Ovary (tissue), 3 donors: ENCODE results near the gene SERPINB6.
"Not testable (repeated sequence)": the region's sequence is repeated elsewhere in the genome, so short reads cannot be mapped to it uniquely, and the experiment has no call there.

Experiments used
- EP300 ChIP-seq: sonication (generic); formaldehyde crosslinking; IDR thresholded peaks from one replicate; pipeline ENCODE4 v1.6.1; 2017; ENCODE audit warnings: antibody characterized with exemption
- POLR2A ChIP-seq: fragments of 450-650 bp; IDR thresholded peaks from one replicate; pipeline ENCODE4 v1.6.1; 2017; ENCODE audit warnings: antibody characterized with exemption, mild to moderate bottlenecking, moderate library complexity
- TF ChIP-seq, protein P1 (sequence below), 3 donors: fragments of 450-650 bp in 2 of 3; fragments of 200-600 bp in 1 of 3; IDR thresholded peaks; one replicate each; pipeline versions ENCODE4 v1.5.1 to v1.8.0; 2016 to 2022; ENCODE audit warnings: antibody characterized with exemption in 3 of 3, mild to moderate bottlenecking in 1 of 3
- donor health status: DM: no; HTN: no; CAD: no.

DNA sequence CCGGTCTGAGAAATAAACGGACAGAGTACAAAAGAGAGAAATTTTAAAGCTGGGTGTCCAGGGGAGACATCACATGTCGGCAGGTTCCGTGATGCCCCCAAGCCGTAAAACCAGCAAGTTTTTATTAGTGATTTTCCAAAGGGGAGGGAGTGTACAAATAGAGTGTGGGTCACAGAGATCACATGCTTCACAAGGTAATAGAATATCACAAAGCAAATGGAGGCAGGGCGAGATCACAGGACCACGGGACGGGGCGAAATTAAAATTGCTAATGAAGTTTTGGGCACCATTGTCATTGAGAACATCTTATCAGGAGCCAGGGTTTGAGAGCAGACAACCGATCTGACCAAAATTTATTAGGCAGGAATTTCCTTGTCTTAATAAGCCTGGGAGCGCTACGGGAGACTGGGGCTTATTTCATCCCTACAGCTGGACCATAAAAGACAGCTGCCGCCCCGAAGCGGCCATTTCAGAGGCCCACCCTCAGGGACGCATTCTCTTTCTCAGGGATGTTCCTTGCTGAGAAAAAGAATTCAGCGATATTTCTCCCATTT, 37.4 kb upstream of the SERPINB6 start:
- TF ChIP-seq POLR2A, EP300: not testable (repeated sequence)
- TF ChIP-seq, protein P1, sequence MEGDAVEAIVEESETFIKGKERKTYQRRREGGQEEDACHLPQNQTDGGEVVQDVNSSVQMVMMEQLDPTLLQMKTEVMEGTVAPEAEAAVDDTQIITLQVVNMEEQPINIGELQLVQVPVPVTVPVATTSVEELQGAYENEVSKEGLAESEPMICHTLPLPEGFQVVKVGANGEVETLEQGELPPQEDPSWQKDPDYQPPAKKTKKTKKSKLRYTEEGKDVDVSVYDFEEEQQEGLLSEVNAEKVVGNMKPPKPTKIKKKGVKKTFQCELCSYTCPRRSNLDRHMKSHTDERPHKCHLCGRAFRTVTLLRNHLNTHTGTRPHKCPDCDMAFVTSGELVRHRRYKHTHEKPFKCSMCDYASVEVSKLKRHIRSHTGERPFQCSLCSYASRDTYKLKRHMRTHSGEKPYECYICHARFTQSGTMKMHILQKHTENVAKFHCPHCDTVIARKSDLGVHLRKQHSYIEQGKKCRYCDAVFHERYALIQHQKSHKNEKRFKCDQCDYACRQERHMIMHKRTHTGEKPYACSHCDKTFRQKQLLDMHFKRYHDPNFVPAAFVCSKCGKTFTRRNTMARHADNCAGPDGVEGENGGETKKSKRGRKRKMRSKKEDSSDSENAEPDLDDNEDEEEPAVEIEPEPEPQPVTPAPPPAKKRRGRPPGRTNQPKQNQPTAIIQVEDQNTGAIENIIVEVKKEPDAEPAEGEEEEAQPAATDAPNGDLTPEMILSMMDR (IDR thresholded peaks at IDR 0.05) = not testable (repeated sequence)
